Measurements from ENCODE around the gene DAAM1. TPM values are rescaled to one million over a fixed set of nuclear protein-coding genes. Genes with fewer than 3 reads are reported as not detected.
A peak's percentile ranks its signal among the peaks of the same experiment; 100 is the strongest.

DAAM1 gene
- total and polyA plus RNA-seq, 9 donors, result 25.2 to 46.7 (median 37.5) TPM

DNA sequence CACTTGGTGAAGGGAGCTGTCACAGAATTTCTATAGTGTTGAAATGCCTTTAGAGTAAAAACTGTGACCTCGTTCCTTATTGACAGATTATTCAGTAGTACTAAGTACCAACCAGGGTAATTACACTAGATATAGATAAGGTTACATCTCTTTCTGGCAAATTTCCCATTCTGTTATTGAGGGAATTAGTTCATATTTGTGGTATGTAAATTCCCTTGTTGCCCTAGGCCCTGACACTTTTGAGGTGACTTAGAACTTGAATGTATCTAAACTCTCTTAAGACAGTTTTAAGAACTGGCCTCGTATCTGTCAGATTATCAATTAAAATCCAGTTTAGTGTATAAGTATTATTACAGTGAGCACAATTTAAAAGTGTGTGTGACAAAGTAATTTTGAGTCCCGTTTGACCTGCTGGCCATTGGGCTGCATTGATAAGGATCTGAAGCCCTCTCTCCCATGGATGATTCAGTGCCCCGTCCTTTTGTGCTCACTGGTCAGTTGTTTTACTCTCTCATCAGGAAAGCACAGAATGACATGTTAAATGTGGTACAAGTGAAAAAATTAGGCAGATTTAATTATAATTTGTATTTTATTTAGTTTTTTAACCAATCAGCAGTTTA is 153.5 kb downstream of the DAAM1 start:
- Histone ChIP-seq H3K36me3 (ENCODE audit: control insufficient read depth, insufficient read depth, low read length) (peaks cover 17% of the 10 kb centered on the region), H3K27ac (ENCODE audit: low read length) (no peak overlapping the region)
- WGBS (ENCODE audit: insufficient coverage), result no CpG with 5 or more reads among the region's 4 CpGs

GRCh38 chr14:59342516-59343484 is 154.3 kb downstream of the DAAM1 start:
- WGBS (ENCODE audit: insufficient coverage), result 83% methylated on average over 8 of the region's 11 CpGs
- Histone ChIP-seq H3K27me3 (ENCODE audit: control insufficient read depth, insufficient read depth, low read length) (no peaks in the 10 kb centered on the region), H3K4me1 (ENCODE audit: control insufficient read depth, insufficient read depth, low read length) (peaks cover 15% of the 10 kb centered on the region), H3K36me3 (ENCODE audit: control insufficient read depth, insufficient read depth, low read length) (peaks cover 19% of the 10 kb centered on the region), H3K27ac (ENCODE audit: low read length) (peak overlapping the region; percentile 40), H3K9me3 (replicated peaks; ENCODE audit: control insufficient read depth, low read depth, low read length) (no peaks in the 10 kb centered on the region), H3K4me3 (ENCODE audit: low read length) (no peak overlapping the region)
- DNase-seq, result no peak

More for the DNA sequence above, 153.5 kb downstream of the DAAM1 start:
- no peak for DNase-seq
- no peaks in the 10 kb centered on the region for H3K27me3 ChIP-seq (ENCODE audit: control insufficient read depth, insufficient read depth, low read length)
- peaks cover 19% of the 10 kb centered on the region for H3K4me1 ChIP-seq (ENCODE audit: control insufficient read depth, insufficient read depth, low read length)
- H3K4me3 ChIP-seq (ENCODE audit: low read length), result no peak overlapping the region
- no peaks in the 10 kb centered on the region for H3K9me3 ChIP-seq (replicated peaks; ENCODE audit: control insufficient read depth, low read depth, low read length)

DNA sequence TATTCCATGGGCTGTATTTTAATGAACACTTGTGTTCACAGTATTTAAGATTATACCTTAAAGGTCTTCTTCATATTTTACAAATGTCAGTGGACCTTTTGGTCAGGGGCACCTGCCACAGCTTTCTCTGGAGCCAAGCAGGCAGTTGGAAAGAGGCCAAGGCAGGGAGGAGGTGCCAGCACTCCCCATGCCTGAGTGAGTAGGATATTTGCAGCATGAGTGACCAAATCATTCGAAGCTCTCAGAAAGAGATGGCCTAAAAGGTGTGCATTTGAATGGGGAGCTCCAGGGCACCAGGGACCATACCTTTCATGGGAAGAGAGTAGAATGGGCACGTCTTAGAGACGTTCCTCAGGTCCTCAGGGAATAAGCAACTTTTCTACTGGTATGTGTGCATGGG is 155.1 kb downstream of the DAAM1 start:
- peaks cover 18% of the 10 kb centered on the region for H3K4me1 ChIP-seq (ENCODE audit: control insufficient read depth, insufficient read depth, low read length)
- no peaks in the 10 kb centered on the region for H3K27me3 ChIP-seq (ENCODE audit: control insufficient read depth, insufficient read depth, low read length)
- no peak for DNase-seq
- 45% methylated on average over 1 of the region's 3 CpGs for WGBS (ENCODE audit: insufficient coverage)
- H3K4me3 ChIP-seq (ENCODE audit: low read length), result no peak overlapping the region
- peak overlapping the region; percentile 40 for H3K27ac ChIP-seq (ENCODE audit: low read length)
- H3K9me3 ChIP-seq (replicated peaks; ENCODE audit: control insufficient read depth, low read depth, low read length), result no peaks in the 10 kb centered on the region
- H3K36me3 ChIP-seq (ENCODE audit: control insufficient read depth, insufficient read depth, low read length), result peaks cover 27% of the 10 kb centered on the region

DNA sequence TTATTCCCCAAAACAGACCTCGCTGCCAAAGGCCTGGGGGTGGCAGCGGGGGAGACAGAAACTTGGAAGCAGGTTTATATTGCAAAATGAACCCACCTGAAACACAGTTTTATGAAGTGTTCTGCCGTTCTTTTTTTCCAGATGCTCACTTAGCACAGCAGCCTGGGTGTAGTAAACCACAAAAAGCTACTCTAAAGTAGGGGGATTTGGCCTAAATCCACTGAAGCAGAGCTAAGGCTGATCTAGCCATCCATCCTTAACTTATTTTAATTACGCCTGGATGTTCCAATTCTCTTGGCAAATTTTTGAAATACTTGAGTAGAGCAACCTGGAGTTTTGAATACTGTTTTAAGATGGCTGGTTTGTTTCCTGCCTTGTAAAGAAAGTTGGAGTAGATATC is 155.5 kb downstream of the DAAM1 start:
- Histone ChIP-seq H3K27me3 (ENCODE audit: control insufficient read depth, insufficient read depth, low read length) (no peaks in the 10 kb centered on the region), H3K36me3 (ENCODE audit: control insufficient read depth, insufficient read depth, low read length) (peaks cover 28% of the 10 kb centered on the region), H3K4me1 (ENCODE audit: control insufficient read depth, insufficient read depth, low read length) (peaks cover 22% of the 10 kb centered on the region)

DNA sequence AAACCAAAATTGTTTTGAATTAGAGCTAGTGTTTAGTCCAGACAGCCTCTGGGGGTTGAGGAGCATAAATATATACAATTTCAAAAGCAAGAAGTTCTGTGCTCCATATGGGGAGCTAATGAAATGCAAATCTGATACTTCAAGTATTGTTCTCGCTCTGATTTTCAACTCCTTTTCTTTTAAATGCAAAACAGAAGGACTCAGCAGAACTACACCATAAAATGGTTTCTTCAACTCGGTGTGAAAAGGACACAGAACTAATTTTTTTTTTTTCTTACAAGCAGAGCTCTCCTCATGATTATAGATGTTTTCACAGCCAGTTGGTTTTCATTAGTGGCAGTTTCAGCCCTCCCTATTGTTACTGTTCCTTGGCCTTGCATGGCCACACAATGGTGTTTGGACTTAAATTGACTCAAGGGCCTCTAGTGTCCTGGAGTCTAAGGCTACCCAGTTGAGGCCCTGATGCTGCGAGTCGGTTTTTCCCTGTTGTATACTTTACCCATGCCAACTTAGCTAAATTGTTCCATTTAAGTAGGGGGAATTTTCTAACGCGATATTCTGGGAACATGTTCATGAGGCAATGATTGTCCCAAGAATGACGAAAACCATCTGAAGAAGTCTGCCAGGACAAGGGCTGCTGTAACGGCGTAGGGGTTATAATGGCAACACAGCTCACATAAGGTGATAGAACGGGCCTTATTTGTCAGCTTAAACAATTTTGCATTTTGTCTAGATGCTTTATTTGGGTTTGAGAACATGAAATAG is 156.4 kb downstream of the DAAM1 start:
- Histone ChIP-seq H3K4me1 (ENCODE audit: control insufficient read depth, insufficient read depth, low read length) (peaks cover 31% of the 10 kb centered on the region), H3K27me3 (ENCODE audit: control insufficient read depth, insufficient read depth, low read length) (no peaks in the 10 kb centered on the region), H3K36me3 (ENCODE audit: control insufficient read depth, insufficient read depth, low read length) (peaks cover 27% of the 10 kb centered on the region), H3K9me3 (replicated peaks; ENCODE audit: control insufficient read depth, low read depth, low read length) (no peaks in the 10 kb centered on the region), H3K4me3 (ENCODE audit: low read length) (no peak overlapping the region), H3K27ac (ENCODE audit: low read length) (no peak overlapping the region)
- DNase-seq, result no peak
- 78% methylated on average over 5 of the region's 10 CpGs for WGBS (ENCODE audit: insufficient coverage)

More for the DNA sequence above, 155.5 kb downstream of the DAAM1 start:
- no peak overlapping the region for H3K4me3 ChIP-seq (ENCODE audit: low read length)
- H3K27ac ChIP-seq (ENCODE audit: low read length), result no peak overlapping the region
- no peak for DNase-seq
- no CpG with 5 or more reads among the region's 4 CpGs for WGBS (ENCODE audit: insufficient coverage)
- no peaks in the 10 kb centered on the region for H3K9me3 ChIP-seq (replicated peaks; ENCODE audit: control insufficient read depth, low read depth, low read length)

DNA sequence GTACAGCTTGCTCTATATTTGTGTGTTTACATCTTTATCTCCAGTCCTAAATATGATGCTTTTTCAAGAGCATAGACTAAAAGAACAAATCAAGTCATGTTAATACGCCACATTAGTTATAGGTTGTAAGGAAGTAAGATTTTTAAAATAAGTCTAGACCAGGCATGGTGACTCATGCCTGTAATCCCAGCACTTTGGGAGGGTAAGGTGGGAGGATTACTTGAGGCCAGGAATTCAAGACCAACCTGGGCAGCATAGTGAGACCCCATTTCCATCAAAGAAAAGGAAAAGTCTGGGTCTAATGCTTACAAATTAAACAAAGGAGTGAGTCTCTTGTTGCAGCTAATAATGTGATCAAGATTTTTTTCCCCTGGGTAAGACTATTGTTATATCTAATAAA is 157.9 kb downstream of the DAAM1 start:
- H3K27ac ChIP-seq (ENCODE audit: low read length), result no peak overlapping the region
- no peaks in the 10 kb centered on the region for H3K9me3 ChIP-seq (replicated peaks; ENCODE audit: control insufficient read depth, low read depth, low read length)
- WGBS (ENCODE audit: insufficient coverage), result no CpG with 5 or more reads among the region's 1 CpG
- no peaks in the 10 kb centered on the region for H3K27me3 ChIP-seq (ENCODE audit: control insufficient read depth, insufficient read depth, low read length)
- DNase-seq, result no peak
- peaks cover 35% of the 10 kb centered on the region for H3K36me3 ChIP-seq (ENCODE audit: control insufficient read depth, insufficient read depth, low read length)
- peaks cover 34% of the 10 kb centered on the region for H3K4me1 ChIP-seq (ENCODE audit: control insufficient read depth, insufficient read depth, low read length)
- no peak overlapping the region for H3K4me3 ChIP-seq (ENCODE audit: low read length)

- Histone ChIP-seq H3K4me1 (ENCODE audit: control insufficient read depth, insufficient read depth, low read length) (peaks cover 34% of the 10 kb centered on the region), H3K27me3 (ENCODE audit: control insufficient read depth, insufficient read depth, low read length) (no peaks in the 10 kb centered on the region), H3K4me3 (ENCODE audit: low read length) (no peak overlapping the region), H3K27ac (ENCODE audit: low read length) (peak overlapping the region; percentile 65), H3K9me3 (replicated peaks; ENCODE audit: control insufficient read depth, low read depth, low read length) (no peaks in the 10 kb centered on the region), H3K36me3 (ENCODE audit: control insufficient read depth, insufficient read depth, low read length) (peaks cover 39% of the 10 kb centered on the region)
- WGBS (ENCODE audit: insufficient coverage), result no CpG with 5 or more reads among the region's 5 CpGs
- peak; percentile 62 for DNase-seq
Observed at GRCh38 chr14:59346796-59347510, 158.5 kb downstream of the DAAM1 start.

- Histone ChIP-seq H3K4me3 (ENCODE audit: low read length) (no peak overlapping the region), H3K27me3 (ENCODE audit: control insufficient read depth, insufficient read depth, low read length) (no peaks in the 10 kb centered on the region), H3K36me3 (ENCODE audit: control insufficient read depth, insufficient read depth, low read length) (peaks cover 43% of the 10 kb centered on the region), H3K27ac (ENCODE audit: low read length) (peak overlapping the region; percentile 65), H3K4me1 (ENCODE audit: control insufficient read depth, insufficient read depth, low read length) (peaks cover 33% of the 10 kb centered on the region), H3K9me3 (replicated peaks; ENCODE audit: control insufficient read depth, low read depth, low read length) (no peaks in the 10 kb centered on the region)
- WGBS (ENCODE audit: insufficient coverage), result 33% methylated on average over 1 of the region's 5 CpGs
- DNase-seq, result peak; percentile 35
Observed at GRCh38 chr14:59347511-59347900, 159.0 kb downstream of the DAAM1 start.

GRCh38 chr14:59347915-59348314 is 159.4 kb downstream of the DAAM1 start:
- peaks cover 47% of the 10 kb centered on the region for H3K36me3 ChIP-seq (ENCODE audit: control insufficient read depth, insufficient read depth, low read length)
- no CpG with 5 or more reads among the region's 3 CpGs for WGBS (ENCODE audit: insufficient coverage)
- H3K27me3 ChIP-seq (ENCODE audit: control insufficient read depth, insufficient read depth, low read length), result no peaks in the 10 kb centered on the region
- DNase-seq, result no peak
- peaks cover 29% of the 10 kb centered on the region for H3K4me1 ChIP-seq (ENCODE audit: control insufficient read depth, insufficient read depth, low read length)
- H3K9me3 ChIP-seq (replicated peaks; ENCODE audit: control insufficient read depth, low read depth, low read length), result no peaks in the 10 kb centered on the region
- peak overlapping the region; percentile 22 for H3K27ac ChIP-seq (ENCODE audit: low read length)
- H3K4me3 ChIP-seq (ENCODE audit: low read length), result no peak overlapping the region

Data from muscle of leg (tissue), 11 donors.